Omental fat pad (tissue), 4 donors: Measurements from ENCODE around the gene ACSS1. TPM values are rescaled to one million over a fixed set of nuclear protein-coding genes. Genes with fewer than 3 reads are reported as not detected.

Experiments used
- ATAC-seq: fragments of 150-250 bp; one replicate; pipeline ENCODE4 v1.9.1; 2016; ENCODE audit warnings: mild to moderate bottlenecking, moderate library complexity; ENCODE audit not compliant: low FRiP score
- DNase-seq: peaks from one replicate; pipeline ENCODE4 v3.0.0-alpha.2; 2019; ENCODE audit warnings: low spot score
- total RNA-seq, 4 donors: library from RNA; depleted of rRNA; stranded (reverse); fragments of >200 nt; gene quantifications; one replicate each; pipeline ENCODE4 v1.1.0, GENCODE V29; 2016
- TF ChIP-seq, protein P1 (sequence below), 3 donors: fragments of 450-650 bp; IDR thresholded peaks; one replicate each; pipeline ENCODE4 v1.5.1; 2016 to 2017; ENCODE audit warnings: antibody characterized with exemption in 3 of 3, mild to moderate bottlenecking in 3 of 3, moderate library complexity in 2 of 3

The ACSS1 gene
- total RNA-seq, 4 donors from 2014 or later = 15.9 to 45.4 (median 19.0) TPM

DNA sequence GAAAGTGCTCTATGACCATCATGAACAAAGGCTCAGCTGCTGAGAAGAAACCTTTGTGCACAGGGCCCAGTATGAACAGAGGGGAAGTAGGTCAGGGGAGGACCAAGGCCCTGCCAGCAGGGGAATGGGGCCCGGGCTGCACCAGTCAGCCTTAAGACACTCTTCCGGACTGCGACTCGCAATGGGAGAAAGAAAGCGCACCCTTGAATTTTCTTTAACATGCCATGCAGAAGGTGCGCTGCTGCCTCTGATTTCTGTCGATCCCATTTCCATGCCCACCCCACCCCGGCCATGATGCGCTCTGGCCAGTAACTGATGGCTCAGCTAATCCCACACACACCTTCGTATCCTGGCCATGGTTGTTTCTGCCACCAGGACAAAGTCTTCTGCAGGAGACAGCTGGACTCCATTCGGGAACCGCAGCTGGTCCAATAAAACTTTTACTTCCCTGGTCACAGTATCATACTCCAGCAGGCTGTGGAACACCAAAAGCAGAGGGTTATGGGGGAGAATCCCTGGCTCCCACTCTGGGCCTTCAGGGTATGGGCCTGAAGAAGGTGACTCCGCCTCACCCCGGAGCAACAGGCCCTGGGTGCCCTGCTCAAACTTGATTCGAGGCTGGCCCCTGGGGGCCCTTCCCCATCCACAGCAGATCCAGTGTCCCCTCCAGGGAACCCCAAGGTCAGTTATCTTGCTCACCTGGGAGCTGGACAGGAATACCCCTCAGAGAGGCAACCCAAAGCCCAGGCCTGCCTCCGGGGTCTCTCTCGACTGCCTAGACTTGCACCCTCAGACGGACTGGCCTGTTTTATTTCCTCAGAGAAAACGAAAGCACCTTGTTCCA lies 88.5 kb downstream of the ACSS1 start:
- TF ChIP-seq, protein P1, sequence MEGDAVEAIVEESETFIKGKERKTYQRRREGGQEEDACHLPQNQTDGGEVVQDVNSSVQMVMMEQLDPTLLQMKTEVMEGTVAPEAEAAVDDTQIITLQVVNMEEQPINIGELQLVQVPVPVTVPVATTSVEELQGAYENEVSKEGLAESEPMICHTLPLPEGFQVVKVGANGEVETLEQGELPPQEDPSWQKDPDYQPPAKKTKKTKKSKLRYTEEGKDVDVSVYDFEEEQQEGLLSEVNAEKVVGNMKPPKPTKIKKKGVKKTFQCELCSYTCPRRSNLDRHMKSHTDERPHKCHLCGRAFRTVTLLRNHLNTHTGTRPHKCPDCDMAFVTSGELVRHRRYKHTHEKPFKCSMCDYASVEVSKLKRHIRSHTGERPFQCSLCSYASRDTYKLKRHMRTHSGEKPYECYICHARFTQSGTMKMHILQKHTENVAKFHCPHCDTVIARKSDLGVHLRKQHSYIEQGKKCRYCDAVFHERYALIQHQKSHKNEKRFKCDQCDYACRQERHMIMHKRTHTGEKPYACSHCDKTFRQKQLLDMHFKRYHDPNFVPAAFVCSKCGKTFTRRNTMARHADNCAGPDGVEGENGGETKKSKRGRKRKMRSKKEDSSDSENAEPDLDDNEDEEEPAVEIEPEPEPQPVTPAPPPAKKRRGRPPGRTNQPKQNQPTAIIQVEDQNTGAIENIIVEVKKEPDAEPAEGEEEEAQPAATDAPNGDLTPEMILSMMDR (IDR thresholded peaks at IDR 0.05) = no peak
- DNase-seq = no peak
- no peak for ATAC-seq

DNA sequence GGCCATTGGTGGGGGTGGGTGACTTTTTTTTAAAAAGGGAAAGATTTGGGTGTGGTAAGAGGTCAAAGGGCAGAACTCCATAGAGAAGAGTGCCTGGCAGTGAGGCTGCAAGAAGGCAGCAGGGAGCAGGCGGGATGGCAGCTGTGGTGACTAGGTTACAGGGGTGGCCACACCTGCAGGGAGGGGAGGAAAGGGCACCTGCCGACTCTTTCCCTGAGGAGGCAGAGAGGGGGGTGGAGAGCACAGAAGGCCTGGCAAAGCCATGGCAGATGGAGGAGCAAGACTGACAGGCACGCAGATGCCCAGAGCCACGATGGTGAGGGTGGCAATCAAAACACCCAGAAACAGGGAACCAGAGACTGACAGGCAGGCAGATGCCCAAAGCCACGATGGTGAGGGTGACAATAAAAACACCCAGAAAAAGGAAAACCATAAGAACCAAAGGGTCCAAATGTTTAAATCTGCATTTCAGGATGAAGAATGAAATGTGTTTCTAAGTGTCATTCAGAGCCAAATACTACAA lies 89.6 kb downstream of the ACSS1 start:
- DNase-seq (no peak), ATAC-seq (no peak)
- TF ChIP-seq, protein P1 (IDR thresholded peaks at IDR 0.05) = no peak

DNA sequence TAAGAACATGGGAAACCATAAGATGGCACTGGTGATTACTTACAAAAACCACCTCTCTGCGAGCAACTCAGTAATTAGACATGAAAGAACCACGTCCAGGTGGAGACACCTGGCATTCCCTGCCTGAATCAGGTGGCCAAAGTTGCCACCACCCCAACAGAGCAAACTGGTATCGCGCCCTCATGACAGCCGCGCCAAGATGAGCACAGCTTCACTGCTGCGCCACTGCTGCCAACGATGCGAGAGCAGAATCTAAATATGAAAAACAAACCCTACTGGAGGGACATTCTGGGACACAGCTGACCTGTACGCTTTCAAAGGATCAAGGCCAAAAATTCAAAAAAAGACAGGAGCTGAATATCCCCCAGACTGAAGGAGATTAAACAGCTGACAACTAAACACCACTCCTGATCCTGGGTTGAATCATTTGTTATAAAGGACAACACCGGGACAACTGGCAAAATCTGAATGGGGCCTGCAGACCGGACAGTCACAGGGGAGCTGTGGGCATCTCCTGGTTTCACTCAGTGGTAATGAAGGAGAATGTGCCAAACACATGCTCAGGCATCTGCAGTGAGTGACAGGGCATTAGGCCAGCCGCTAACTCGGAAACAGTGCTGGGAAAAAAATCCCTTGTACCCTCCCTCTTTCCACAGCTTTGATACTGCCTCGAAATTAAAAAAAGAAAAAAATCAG lies 91.5 kb downstream of the ACSS1 start:
- ATAC-seq (no peak), DNase-seq (no peak)
- TF ChIP-seq, protein P1 (IDR thresholded peaks at IDR 0.05) = no peak

DNA sequence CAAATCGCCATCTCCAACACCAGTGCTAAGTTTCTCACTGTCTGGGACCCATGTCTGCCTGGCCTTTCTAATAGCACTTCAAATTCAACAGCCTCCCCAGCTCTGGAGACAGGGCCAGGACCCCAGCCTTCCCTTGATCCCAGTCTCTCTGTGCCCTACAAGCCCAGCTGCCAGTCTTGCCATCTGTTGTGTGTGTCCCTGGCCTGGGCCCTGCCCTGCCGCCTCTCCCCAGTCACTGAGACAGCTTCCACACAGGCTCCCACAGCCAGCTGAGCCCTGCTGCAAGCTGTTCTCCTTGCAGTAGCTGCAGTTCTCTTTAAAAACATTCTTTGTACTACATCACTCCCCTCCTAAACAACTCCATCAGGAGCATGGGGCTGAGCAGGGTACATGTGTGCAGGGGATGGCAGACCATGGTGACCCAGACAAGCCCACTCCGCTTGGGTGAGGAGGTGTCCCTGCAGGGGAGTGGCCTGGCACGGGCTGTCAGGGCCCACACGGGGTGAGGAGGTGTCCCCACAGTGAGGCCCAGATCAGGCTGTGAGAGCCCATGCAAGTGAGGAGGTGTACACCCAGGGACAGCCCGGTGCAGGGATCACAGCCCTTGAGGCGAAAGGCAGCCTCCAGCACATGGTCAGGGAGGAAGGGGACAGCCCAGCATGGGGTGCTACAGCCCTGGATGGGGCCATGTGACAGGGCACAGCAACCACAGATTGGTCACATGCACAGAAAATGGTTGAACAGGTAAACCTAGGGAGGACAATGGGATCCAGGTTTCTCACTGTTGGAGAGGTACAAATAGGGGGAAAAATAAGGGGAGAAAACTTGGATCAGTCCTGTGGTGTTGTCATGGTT lies 92.6 kb downstream of the ACSS1 start:
- ATAC-seq (no peak), DNase-seq (no peak)
- TF ChIP-seq, protein P1 (IDR thresholded peaks at IDR 0.05) = no peak

DNA sequence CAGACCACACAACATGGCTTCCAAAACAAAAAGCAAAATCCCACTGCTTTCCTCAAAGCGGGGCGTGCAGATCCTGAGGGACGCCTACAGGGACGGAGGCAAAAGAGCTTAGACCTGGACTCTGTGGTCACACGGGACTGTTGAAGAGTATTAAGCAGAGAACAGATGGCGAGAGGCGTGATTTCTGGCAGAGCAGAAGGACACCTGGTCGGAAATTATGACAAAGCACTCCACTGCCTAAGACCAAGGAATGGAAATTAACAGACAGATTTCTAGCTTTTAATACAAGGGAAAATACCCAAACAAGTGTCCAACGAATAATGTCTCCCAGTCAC lies 93.5 kb downstream of the ACSS1 start:
- DNase-seq (no peak), ATAC-seq (no peak)
- TF ChIP-seq, protein P1 (IDR thresholded peaks at IDR 0.05) = no peak

DNA sequence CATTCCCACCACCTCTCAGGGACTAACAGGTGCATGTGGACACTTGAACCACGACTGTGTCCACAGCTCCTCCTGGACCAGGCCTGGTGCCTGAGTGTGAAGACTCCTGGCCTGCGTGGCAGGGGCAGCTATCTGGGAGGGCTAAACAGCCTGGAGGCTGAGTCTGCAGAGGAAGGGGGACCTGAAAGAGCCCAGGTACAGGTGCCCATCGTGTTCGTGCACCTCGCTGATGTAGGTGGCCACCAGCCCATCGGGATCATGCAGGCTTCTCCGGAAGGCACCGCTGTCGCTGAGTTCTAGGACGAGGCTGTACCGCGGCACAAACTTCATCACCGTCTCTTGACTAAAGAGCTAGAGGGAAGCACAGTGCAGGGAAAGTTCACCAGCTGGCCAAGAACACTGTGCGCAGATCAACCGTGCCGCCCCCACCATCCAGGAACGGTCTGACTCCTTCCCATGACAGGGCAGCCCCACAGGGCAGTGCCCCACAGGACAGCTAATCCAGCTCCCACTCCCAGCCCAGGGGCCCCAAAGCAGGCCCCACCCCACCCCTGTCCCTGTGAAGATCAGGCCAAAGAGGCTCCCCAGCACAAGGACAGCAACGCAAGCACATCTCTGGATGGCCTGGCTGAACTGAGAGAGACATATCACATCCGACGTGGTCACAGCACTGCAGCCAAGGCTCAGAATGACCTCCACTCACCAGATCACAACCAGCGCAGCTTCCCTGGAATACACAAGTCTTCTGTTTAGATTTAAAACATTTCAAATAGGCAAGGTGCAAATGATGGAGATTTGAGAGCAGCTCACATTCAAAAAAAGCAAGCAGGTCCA lies 94.0 kb downstream of the ACSS1 start:
- no peak for DNase-seq
- no peak for ATAC-seq
- TF ChIP-seq, protein P1 (IDR thresholded peaks at IDR 0.05) = no peak
